OCI-LY7 (cell line): ENCODE measurements around the gene STH. TPM values are rescaled to one million over a fixed set of nuclear protein-coding genes. Genes with fewer than 3 reads are reported as not detected.

ENCODE experiments used
- BruUV-seq: library from RNA; stranded (reverse); fragments of 400-500 nt; replicated peaks from 2 replicates; lab custom pipeline; 2021; lab: Mats Ljungman, UMichigan
- CTCF ChIA-PET: fragments of 300-600 bp; sonication (Branson Sonifier 250); formaldehyde crosslinking; loops from one replicate; lab custom pipeline; 2022; ENCODE audit warnings: antibody characterized with exemption; ENCODE audit not compliant: unreplicated experiment; lab: Charles Lee
- POLR2A ChIA-PET: fragments of 300-600 bp; sonication (Branson Sonifier 250); formaldehyde crosslinking; loops from one replicate; lab custom pipeline; 2022; ENCODE audit warnings: antibody characterized with exemption; lab: Charles Lee
- DNase-seq: peaks from one replicate; pipeline ENCODE4 v3.0.0-alpha.2; 2015; ENCODE audit warnings: low spot score
- H2AFZ ChIP-seq: fragments of 200-600 bp; sonication (generic), shearing (Covaris generic); 2 replicates; pipeline ENCODE4 v1.6.1; 2014; ENCODE audit warnings: mild to moderate bottlenecking, antibody characterized with exemption, low read length, moderate library complexity
- H3K27ac ChIP-seq: fragments of 200-600 bp; sonication (generic); 2 replicates; pipeline ENCODE4 v1.5.1; 2014; ENCODE audit warnings: mixed run types, low read depth, mild to moderate bottlenecking, moderate library complexity, low read length, inconsistent platforms; ENCODE audit not compliant: poor library complexity, severe bottlenecking
- H3K36me3 ChIP-seq: fragments of 200-600 bp; sonication (generic); 2 replicates; pipeline ENCODE4 v1.6.1; 2014; ENCODE audit warnings: mild to moderate bottlenecking, antibody characterized with exemption, low read length, moderate library complexity, mixed read lengths; ENCODE audit not compliant: insufficient read depth
- H3K4me1 ChIP-seq: fragments of 200-600 bp; sonication (generic); 2 replicates; pipeline ENCODE4 v1.5.1; 2014; ENCODE audit warnings: mild to moderate bottlenecking, low read length; ENCODE audit not compliant: insufficient read depth, poor library complexity, severe bottlenecking
- H3K4me2 ChIP-seq: fragments of 200-600 bp; sonication (generic); 2 replicates; pipeline ENCODE4 v1.6.1; 2014; ENCODE audit warnings: mild to moderate bottlenecking, low read length
- H3K4me3 ChIP-seq: fragments of 200-600 bp; sonication (generic); 2 replicates; pipeline ENCODE4 v1.5.1; 2014; ENCODE audit warnings: mild to moderate bottlenecking, low read depth, low read length; ENCODE audit not compliant: poor library complexity, severe bottlenecking
- H3K79me2 ChIP-seq: fragments of 200-600 bp; sonication (generic); 2 replicates; pipeline ENCODE4 v1.6.1; 2016; ENCODE audit warnings: low read depth, mild to moderate bottlenecking, low read length, moderate library complexity, mixed read lengths; ENCODE audit not compliant: insufficient read depth
- H3K9me2 ChIP-seq: fragments of 200-600 bp; sonication (generic); 2 replicates; pipeline ENCODE4 v1.6.1; 2016; ENCODE audit warnings: mild to moderate bottlenecking, low read length, mixed read lengths; ENCODE audit not compliant: insufficient read depth
- H3K9me3 ChIP-seq: fragments of 200-600 bp; sonication (generic); 2 replicates; pipeline ENCODE4 v1.6.1; 2014; ENCODE audit warnings: mild to moderate bottlenecking, mixed run types, low read length, mixed read lengths
- H4K20me1 ChIP-seq: fragments of 200-600 bp; sonication (generic); 2 replicates; pipeline ENCODE4 v1.6.1; 2014; ENCODE audit warnings: mild to moderate bottlenecking, antibody characterized with exemption, low read length, moderate library complexity, mixed read lengths; ENCODE audit not compliant: insufficient read depth
- EZH2phosphoT487 ChIP-seq: fragments of 200-600 bp; sonication (generic); IDR thresholded peaks from 2 replicates; pipeline ENCODE4 v1.6.1; 2018; ENCODE audit warnings: low read depth, borderline replicate concordance, mild to moderate bottlenecking, mixed run types, antibody characterized with exemption, low read length, moderate library complexity, mixed read lengths
- intact Hi-C: fragments of 100-400 bp; cut with micrococcal nuclease; formaldehyde crosslinking; loops from one replicate; pipeline ENCODE4 v1.10.0; 2022; ENCODE audit not compliant: unreplicated experiment
- total RNA-seq, 2 experiments: library from RNA; depleted of rRNA in 1 of 2; stranded (reverse); fragments of >200 nt in 1 of 2; shearing (Covaris generic) in 1 of 2; gene quantifications; 2 replicates each; pipeline ENCODE4 v1.2.3, GENCODE V29; 2014 to 2022
- TF ChIP-seq, protein P1 (sequence below): fragments of 200-600 bp; sonication (generic); conservative IDR thresholded peaks from 2 replicates; pipeline ENCODE4 v1.5.1; 2014; ENCODE audit warnings: mild to moderate bottlenecking, antibody characterized with exemption, low read length, moderate library complexity, mixed read lengths

STH gene
- total RNA-seq, 2 experiments from 2014 or later, result not detected

DNA sequence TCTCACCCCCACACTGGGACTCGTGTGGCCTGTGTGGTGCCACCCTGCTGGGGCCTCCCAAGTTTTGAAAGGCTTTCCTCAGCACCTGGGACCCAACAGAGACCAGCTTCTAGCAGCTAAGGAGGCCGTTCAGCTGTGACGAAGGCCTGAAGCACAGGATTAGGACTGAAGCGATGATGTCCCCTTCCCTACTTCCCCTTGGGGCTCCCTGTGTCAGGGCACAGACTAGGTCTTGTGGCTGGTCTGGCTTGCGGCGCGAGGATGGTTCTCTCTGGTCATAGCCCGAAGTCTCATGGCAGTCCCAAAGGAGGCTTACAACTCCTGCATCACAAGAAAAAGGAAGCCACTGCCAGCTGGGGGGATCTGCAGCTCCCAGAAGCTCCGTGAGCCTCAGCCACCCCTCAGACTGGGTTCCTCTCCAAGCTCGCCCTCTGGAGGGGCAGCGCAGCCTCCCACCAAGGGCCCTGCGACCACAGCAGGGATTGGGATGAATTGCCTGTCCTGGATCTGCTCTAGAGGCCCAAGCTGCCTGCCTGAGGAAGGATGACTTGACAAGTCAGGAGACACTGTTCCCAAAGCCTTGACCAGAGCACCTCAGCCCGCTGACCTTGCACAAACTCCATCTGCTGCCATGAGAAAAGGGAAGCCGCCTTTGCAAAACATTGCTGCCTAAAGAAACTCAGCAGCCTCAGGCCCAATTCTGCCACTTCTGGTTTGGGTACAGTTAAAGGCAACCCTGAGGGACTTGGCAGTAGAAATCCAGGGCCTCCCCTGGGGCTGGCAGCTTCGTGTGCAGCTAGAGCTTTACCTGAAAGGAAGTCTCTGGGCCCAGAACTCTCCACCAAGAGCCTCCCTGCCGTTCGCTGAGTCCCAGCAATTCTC lies 27.4 kb downstream of the STH start:
- ChIA-PET POLR2A (no interaction called here), CTCF (no interaction called here)
- intact Hi-C loops, result no loop called here
- no peak for TF ChIP-seq EZH2phosphoT487
- TF ChIP-seq, protein P1, sequence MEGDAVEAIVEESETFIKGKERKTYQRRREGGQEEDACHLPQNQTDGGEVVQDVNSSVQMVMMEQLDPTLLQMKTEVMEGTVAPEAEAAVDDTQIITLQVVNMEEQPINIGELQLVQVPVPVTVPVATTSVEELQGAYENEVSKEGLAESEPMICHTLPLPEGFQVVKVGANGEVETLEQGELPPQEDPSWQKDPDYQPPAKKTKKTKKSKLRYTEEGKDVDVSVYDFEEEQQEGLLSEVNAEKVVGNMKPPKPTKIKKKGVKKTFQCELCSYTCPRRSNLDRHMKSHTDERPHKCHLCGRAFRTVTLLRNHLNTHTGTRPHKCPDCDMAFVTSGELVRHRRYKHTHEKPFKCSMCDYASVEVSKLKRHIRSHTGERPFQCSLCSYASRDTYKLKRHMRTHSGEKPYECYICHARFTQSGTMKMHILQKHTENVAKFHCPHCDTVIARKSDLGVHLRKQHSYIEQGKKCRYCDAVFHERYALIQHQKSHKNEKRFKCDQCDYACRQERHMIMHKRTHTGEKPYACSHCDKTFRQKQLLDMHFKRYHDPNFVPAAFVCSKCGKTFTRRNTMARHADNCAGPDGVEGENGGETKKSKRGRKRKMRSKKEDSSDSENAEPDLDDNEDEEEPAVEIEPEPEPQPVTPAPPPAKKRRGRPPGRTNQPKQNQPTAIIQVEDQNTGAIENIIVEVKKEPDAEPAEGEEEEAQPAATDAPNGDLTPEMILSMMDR, result no peak
- Histone ChIP-seq H3K4me2 (no peak overlapping the region), H3K9me3 (no peaks in the 10 kb centered on the region), H3K79me2 (no peaks in the 10 kb centered on the region), H3K4me3 (no peak overlapping the region), H4K20me1 (no peaks in the 10 kb centered on the region), H3K9me2 (no peaks in the 10 kb centered on the region), H3K36me3 (peaks cover 53% of the 10 kb centered on the region), H3K27ac (no peak overlapping the region), H2AFZ (no peak overlapping the region), H3K4me1 (peaks cover 10% of the 10 kb centered on the region)
- no peak for DNase-seq
- no TSS peak for BruUV-seq

DNA sequence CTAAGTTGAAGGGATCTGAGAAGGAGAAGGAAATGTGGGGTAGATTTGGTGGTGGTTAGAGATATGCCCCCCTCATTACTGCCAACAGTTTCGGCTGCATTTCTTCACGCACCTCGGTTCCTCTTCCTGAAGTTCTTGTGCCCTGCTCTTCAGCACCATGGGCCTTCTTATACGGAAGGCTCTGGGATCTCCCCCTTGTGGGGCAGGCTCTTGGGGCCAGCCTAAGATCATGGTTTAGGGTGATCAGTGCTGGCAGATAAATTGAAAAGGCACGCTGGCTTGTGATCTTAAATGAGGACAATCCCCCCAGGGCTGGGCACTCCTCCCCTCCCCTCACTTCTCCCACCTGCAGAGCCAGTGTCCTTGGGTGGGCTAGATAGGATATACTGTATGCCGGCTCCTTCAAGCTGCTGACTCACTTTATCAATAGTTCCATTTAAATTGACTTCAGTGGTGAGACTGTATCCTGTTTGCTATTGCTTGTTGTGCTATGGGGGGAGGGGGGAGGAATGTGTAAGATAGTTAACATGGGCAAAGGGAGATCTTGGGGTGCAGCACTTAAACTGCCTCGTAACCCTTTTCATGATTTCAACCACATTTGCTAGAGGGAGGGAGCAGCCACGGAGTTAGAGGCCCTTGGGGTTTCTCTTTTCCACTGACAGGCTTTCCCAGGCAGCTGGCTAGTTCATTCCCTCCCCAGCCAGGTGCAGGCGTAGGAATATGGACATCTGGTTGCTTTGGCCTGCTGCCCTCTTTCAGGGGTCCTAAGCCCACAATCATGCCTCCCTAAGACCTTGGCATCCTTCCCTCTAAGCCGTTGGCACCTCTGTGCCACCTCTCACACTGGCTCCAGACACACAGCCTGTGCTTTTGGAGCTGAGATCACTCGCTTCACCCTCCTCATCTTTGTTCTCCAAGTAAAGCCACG lies 28.3 kb downstream of the STH start:
- Histone ChIP-seq H3K36me3 (peaks cover 61% of the 10 kb centered on the region), H3K4me3 (no peak overlapping the region), H2AFZ (no peak overlapping the region), H3K79me2 (no peaks in the 10 kb centered on the region), H3K9me2 (no peaks in the 10 kb centered on the region), H3K4me2 (no peak overlapping the region), H3K27ac (no peak overlapping the region), H3K4me1 (peaks cover 10% of the 10 kb centered on the region), H3K9me3 (no peaks in the 10 kb centered on the region), H4K20me1 (no peaks in the 10 kb centered on the region)
- no peak for TF ChIP-seq EZH2phosphoT487
- TF ChIP-seq, protein P1, result no peak
- ChIA-PET POLR2A (no interaction called here), CTCF (no interaction called here)
- intact Hi-C loops, result no loop called here
- BruUV-seq, result no TSS peak
- DNase-seq, result no peak
